Measurements from ENCODE around the gene MAS1L.
"Not testable (repeated sequence)": the region's sequence is repeated elsewhere in the genome, so short reads cannot be mapped to it uniquely, and the experiment has no call there.

The MAS1L gene

DNA sequence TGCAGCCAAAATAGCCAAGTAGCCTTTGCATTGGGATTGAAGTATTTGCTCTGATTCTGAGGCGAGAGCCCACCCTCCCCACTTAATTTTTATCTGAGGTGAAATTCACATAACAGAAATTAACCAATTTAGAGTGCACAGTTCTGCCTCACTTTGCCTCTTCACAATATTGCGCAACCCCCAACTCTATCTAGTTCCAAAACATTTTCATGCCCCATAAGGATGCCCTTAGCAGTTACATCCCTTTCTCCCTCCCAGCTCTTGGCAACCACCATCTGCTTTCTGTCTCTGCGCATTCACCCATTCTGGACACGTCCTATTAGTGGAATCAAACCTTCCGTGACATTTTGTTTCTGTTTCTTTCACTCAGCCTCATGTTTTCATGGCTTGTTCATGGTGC is 9.0 kb downstream of the MAS1L start:
- no peak for DNase-seq

DNA sequence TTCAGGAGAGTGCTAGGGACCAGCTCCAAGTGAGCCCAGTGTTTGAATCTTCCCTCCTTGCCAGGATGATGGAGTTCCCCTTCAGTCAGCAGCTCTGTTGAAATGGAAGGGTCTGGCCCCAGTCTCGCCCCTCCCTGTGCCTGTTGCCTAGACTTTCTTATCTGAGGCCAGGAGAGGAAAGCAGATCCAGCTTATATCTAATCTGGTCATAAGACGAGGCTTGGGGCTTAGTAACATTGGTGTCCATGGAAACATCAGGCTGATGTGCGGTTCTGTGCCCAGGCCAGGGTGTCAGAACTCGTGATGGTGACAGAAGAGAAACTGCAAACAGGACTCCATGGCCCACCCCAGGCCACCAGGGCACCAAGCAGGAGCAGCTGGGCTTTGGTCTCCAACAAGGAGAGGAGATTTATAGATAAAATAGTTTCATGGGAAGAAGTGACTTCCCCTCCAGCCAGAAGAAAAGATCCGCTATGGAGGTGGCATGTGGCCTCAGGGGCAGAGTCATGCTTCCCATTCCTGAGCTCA is 9.8 kb downstream of the MAS1L start:
- no peak for DNase-seq

DNA sequence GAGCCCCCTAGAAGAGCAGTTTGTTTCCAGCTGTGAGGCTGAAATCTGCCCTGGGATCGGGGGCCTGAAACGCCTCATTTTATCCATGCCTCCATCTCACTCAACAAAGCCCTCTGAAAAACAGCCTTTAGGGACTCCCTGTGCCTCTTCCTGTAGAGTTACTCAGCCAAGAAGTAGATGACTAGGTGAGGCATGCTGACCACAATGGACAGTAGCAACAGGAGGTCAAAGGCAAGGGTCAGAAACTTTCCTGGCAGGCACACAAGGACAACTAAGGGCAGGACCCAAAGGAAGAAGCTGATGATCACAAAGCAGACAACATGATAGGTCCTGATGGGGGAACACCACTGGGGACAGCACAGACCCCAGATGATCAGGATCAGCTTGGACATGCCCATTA is 12.8 kb downstream of the MAS1L start:
- no peak for DNase-seq

DNA sequence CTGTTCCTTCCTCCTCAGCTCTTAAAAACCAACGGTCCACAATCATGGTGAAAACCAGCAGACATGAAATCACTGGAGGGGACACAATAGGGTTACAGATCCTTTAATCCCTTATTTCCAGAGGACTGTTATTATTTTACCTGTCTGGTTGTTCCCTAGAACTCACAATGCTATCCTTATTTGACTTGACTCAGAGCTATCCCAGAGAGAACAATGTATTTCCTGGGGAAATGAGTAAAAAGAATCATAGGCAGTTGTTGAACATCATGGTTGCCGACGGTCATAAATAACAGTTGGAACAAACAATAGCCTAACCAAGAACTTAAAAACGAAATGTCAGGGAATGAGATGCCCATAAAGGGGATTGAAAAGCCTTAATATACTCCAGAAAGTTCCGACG is 21.5 kb downstream of the MAS1L start:
- DNase-seq = no peak

DNA sequence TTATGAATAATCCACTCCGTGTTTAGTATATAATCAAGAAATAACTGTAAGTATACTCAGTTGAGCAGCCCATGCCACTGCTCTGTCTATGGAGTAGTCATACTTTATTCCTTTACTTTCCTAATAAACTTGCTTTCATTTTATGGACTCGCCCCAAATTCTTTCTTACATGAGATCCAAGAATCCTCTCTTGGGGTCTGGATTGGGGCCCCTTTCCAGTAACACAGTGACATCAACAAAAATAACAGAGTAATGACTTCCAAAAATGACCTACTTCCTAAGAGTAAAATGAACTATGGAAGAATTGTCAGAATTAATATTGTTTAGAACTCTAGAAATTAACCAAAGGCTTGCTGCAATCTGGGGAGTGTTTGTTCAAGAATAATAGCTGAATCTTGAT is 22.0 kb downstream of the MAS1L start:
- no peak for DNase-seq

DNA sequence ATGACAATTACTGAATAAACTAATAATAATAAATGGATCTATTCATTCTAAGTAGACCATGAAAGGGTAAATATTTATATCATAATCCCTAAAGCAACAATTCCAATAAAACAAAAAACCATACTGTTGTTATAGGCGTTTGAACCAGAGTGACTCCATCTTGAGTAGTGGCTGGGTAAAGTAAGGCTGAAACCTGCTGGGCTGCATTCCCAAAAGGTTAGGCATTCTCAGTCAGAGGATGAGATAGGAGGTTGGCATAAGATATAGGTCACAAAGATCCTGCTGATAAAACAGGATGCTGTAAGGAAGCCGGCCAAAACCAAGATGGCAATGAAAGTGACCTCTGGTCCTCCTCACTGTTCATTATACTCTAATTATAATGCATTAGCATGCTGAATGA is 22.5 kb downstream of the MAS1L start:
- DNase-seq = no peak

DNA sequence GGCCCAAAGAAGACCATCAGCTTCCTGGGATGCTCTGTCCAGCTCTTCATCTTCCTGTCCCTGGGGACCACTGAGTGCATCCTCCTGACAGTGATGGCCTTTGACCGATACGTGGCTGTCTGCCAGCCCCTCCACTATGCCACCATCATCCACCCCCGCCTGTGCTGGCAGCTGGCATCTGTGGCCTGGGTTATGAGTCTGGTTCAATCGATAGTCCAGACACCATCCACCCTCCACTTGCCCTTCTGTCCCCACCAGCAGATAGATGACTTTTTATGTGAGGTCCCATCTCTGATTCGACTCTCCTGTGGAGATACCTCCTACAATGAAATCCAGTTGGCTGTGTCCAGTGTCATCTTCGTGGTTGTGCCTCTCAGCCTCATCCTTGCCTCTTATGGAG is 25.7 kb downstream of the MAS1L start:
- DNase-seq = no peak

DNA sequence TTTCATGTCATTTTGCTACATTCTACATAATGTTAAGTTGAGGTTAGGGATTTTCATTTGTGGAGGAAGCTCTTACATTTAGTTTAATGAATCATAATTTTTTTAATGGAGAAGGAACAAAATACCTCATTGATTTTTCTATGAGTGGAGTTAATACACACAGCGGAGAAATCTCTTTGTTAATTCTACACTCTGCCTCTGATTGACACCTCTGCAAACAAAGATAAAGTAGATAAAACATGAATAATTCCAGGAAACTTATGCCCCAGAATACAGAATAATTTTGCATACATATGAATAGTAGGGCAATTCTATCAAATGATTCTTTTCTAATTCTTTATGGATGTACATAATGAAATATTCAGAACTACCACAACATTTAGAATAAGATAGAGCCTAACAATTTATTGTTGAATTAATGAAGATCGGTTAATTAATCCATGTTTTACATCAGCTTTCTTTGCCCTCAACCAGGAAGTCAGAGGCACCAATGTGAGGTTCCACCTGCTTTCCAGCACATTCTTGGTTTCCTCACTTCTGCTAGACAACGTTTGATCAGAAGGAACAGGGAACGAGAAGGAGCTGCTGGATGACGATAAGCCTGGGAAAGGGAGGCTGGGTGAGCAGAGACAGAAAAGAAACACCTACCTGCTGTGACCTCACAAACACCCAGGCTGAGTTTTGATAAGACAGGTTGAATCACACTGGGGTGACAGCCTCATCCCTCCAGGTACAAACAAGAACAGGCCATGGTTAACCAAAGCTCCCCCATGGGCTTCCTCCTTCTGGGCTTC is 26.5 kb downstream of the MAS1L start:
- DNase-seq = no peak

DNA sequence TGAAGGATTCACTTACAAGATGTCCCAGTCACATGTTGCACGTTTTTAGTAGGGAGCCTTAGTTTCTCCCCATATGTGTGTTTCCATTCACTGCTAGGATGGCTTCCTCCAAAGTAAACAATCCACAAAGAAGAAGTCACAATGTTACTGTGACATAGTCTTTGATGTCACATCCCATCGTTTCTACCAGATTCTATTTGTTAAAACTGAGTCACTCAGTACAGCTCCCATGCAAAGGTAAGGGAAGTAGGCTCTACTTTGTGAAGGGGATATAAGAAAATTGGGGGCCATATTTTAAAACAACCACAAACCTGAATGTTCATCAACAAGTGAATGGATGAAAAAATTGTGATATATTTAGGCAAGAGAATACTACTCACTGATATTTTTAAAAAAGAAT is 30.8 kb downstream of the MAS1L start, which contains the start of the genes OR11A1 and OR2H1:
TSS of gene OR11A1 (minus strand) at position 101 of the 400 bp plus-strand sequence. CDS start 29,430 bp downstream, outside the sequence.
TSS of gene OR2H1 (plus strand) at position 185 of the 400 bp plus-strand sequence. CDS start 4,615 bp downstream, outside the sequence.
- no peak for DNase-seq

DNA sequence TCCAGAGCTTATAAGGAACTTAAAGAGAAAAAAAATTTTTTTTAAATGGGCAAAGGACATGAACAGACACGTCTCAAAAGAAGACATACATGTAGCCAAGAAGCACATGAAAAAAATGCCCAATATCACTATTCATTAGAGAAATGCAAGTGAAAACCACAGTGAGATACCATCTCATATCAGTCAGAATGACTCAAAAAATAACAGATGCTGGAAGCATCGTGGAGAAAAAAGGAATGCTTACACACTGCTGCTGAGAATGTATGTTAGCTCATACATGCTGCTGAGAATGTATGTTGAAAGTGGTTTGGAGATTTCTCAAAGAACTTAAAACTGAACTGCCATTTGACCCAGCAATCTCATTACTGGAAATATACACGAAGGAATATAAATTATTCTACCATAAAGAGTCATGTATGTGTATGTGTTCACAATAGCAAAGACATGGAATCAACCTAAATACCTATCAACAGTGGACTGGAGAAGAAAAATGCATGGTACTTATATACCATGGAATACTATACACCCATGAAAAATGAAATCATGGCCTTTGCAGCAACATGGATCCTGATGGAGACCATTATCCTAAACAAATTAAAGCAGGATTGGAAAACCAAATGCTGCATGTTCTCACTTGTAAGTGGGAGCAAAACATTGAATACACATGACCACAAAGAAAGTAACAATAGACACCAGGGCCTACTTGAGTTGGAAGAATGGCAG is 36.1 kb downstream of the MAS1L start:
- DNase-seq = no peak

DNA sequence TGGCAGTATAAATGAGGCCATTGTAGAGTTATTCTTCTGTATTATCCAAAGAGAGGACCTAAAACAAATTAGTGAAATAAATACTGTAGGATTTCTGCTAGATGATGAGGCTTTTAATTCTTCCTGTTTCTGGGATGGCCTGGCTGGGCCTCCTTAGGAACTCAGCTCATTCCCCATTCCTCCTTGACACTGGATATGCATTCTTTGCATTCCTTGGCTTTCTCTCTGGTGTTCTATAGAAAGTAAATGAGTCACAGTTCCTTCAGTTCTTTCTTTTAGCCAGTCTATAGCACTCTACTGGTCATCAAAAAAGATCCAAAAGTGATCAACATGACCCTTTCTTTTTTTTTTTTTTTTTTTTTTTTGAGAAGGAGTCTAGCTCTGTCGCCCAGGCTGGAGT is 40.1 kb downstream of the MAS1L start:
- no peak for DNase-seq

DNA sequence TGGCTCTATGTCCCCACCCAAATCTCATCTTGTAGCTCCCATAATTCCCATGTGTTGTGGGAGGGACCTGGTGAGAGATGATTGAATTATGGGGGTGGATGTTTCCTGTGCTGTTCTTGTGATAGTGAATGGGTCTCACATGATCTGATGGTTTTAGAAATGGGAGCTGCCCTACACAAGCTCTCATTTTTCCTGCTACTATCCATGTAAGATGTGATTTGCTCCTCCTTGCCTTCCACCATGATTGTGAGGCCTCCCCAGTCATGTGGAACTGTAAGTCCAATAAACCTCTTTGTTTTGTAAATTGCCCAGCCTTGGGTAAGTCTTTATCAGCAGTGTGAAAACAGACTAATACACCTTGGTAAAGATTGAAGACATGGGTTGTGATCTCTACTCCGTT is 43.7 kb downstream of the MAS1L start:
- DNase-seq = not testable (repeated sequence)

DNA sequence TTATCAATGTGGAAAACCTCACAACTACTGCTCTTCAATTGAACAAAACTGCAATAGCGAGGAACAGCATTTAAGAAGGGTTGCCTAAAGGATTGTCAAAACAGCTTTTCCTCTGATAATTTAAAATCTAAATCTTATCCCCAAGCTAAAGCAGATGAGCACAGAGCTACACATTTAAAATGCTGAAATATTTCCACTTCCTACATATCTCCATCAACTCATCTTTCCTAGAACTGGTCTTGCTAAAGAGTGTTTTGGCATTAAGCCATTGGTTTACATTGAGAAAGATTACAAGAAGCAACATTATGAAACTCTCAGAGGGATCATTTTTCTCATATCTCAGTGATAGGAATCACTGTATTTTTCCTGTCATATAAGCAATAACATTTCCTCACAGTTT is 45.0 kb downstream of the MAS1L start:
- DNase-seq = no peak

DNA sequence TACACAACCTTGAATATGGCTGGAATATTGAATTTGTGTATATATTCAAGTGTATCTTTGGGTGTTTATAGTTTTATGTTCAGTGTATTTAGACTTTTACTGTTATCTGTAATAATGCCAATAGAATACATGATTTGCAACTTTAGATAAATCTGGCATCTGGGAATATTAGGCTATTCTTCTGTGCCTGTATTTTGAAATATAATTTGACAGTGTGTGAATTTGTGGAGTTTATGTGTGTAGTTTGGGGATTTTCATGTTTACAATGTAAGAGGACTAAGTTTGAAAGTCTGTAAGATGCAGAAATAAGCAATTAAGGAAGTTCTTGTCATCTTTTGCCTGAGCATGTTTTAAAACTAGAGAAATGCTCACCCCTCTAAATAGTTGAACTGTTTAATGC is 48.8 kb downstream of the MAS1L start, which contains the start of gene OR10C1:
TSS of gene OR10C1 (plus strand) at position 301 of the 400 bp plus-strand sequence. CDS start 710 bp downstream, outside the sequence.
- no peak for DNase-seq

DNA sequence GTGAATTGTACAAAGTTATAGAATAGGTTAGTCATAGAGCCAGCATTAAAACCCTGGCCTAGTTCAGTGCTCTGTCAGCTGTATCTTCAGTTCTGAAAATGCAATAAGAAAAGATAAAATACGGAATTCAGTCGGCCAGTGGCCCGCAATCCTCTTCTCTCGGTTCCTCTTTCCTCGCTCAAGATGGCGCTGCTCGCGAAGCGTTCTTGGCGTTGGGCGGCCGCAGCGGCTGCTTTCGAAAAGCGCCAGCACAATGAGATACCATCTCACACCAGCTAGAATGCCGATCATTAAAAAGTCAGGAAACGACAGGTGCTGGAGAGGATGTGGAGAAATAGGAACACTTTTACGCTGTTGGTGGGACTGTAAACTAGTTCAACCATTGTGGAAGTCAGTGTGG is 51.0 kb downstream of the MAS1L start:
- DNase-seq = not testable (repeated sequence)
